Measurements from ENCODE around the gene MPZL2.

The MPZL2 gene

DNA sequence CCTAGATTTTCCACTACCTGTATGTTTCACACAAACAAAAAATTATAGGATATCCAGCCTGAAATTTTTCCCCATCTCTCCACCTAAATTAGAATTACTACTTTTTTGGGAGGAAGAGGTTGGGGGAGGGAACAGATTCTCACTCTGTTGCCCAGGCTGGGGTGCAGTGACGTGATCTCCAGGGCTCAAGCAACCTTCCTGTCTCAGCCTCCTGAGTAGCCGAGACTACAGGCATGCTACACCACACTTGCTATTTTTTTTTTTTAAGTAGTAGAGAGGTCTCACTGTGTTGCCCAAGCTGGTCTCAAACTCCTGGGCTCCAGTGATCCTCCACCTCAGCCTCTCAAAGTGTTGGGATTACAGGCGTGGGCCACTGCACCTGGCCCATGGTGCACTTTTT is 48.8 kb downstream of the MPZL2 start:
- no peaks in the 10 kb centered on the region for H3K79me2 ChIP-seq (ENCODE audit: insufficient read depth, low read length)
- no peak overlapping the region for H2AFZ ChIP-seq (ENCODE audit: low read length)
- no peaks in the 10 kb centered on the region for H3K9me2 ChIP-seq (replicated peaks; ENCODE audit: low read depth, low read length)
- no peaks in the 10 kb centered on the region for H3F3A ChIP-seq (ENCODE audit: low read depth)
- H3K27me3 ChIP-seq (ENCODE audit: insufficient read depth, low read length, poor library complexity, severe bottlenecking): peaks cover 19% of the 10 kb centered on the region
- no peak overlapping the region for H3K9ac ChIP-seq (ENCODE audit: low read depth, low read length, poor library complexity, severe bottlenecking)
- TF ChIP-seq EZH2phosphoT487 (IDR thresholded peaks at IDR 0.05; ENCODE audit: borderline replicate concordance): no peak
- TF ChIP-seq, protein P1, sequence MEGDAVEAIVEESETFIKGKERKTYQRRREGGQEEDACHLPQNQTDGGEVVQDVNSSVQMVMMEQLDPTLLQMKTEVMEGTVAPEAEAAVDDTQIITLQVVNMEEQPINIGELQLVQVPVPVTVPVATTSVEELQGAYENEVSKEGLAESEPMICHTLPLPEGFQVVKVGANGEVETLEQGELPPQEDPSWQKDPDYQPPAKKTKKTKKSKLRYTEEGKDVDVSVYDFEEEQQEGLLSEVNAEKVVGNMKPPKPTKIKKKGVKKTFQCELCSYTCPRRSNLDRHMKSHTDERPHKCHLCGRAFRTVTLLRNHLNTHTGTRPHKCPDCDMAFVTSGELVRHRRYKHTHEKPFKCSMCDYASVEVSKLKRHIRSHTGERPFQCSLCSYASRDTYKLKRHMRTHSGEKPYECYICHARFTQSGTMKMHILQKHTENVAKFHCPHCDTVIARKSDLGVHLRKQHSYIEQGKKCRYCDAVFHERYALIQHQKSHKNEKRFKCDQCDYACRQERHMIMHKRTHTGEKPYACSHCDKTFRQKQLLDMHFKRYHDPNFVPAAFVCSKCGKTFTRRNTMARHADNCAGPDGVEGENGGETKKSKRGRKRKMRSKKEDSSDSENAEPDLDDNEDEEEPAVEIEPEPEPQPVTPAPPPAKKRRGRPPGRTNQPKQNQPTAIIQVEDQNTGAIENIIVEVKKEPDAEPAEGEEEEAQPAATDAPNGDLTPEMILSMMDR (conservative IDR thresholded peaks at IDR 0.05; ENCODE audit: low read length): no peak
- H3K9me3 ChIP-seq (ENCODE audit: insufficient read depth, low read depth, low read length): no peaks in the 10 kb centered on the region
- H3K4me1 ChIP-seq (ENCODE audit: insufficient read depth, low read length, poor library complexity, severe bottlenecking): no peaks in the 10 kb centered on the region
- H3K4me3 ChIP-seq (ENCODE audit: low read length, poor library complexity, severe bottlenecking): no peak overlapping the region
- H3K36me3 ChIP-seq (ENCODE audit: insufficient read depth, low read length): no peaks in the 10 kb centered on the region
- H3K4me2 ChIP-seq (ENCODE audit: low read depth, low read length, poor library complexity, severe bottlenecking): no peak overlapping the region
- H4K20me1 ChIP-seq (ENCODE audit: insufficient read depth, low read length, poor library complexity, severe bottlenecking): no peaks in the 10 kb centered on the region

DNA sequence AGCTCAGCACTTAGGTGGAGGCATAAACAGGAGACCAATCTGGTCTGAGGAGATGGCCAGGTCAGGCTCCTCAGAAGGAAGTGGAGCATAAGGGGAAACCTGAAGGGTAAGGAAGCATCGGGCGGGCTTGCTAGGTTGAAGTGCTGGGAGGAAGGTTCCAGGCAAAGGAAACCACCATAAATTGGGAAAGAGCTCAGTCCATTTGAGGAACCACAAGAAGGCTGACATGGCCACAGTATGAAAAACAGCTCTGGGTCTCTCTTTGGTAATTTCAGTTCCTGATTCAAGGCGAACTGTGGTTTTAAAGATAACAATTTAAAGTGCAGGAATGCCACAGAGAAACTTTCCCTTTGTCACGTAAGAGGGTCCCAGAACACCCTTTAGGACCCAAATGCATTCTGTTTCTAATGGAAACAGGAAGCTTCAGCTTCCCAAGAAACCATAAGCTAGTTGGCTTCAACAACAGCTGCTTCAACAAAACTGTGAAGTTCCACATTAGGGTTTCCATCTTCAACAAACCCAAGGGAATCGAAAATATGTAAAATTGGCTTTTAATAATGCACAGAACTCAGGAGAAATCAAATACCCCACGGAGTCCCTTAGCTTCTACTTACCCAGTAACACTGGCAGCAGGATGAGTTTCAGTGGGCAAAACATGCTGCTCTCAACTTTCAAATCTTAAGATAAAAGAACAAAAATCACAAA is 49.7 kb downstream of the MPZL2 start:
- H4K20me1 ChIP-seq (ENCODE audit: insufficient read depth, low read length, poor library complexity, severe bottlenecking): no peaks in the 10 kb centered on the region
- no peaks in the 10 kb centered on the region for H3K4me1 ChIP-seq (ENCODE audit: insufficient read depth, low read length, poor library complexity, severe bottlenecking)
- H2AFZ ChIP-seq (ENCODE audit: low read length): no peak overlapping the region
- no peaks in the 10 kb centered on the region for H3K9me3 ChIP-seq (ENCODE audit: insufficient read depth, low read depth, low read length)
- no peak overlapping the region for H3K9ac ChIP-seq (ENCODE audit: low read depth, low read length, poor library complexity, severe bottlenecking)
- no peak overlapping the region for H3K4me2 ChIP-seq (ENCODE audit: low read depth, low read length, poor library complexity, severe bottlenecking)
- no peak overlapping the region for H3K4me3 ChIP-seq (ENCODE audit: low read length, poor library complexity, severe bottlenecking)
- no peaks in the 10 kb centered on the region for H3K79me2 ChIP-seq (ENCODE audit: insufficient read depth, low read length)
- H3K27me3 ChIP-seq (ENCODE audit: insufficient read depth, low read length, poor library complexity, severe bottlenecking): peaks cover 11% of the 10 kb centered on the region
- no peaks in the 10 kb centered on the region for H3K36me3 ChIP-seq (ENCODE audit: insufficient read depth, low read length)
- no peaks in the 10 kb centered on the region for H3K9me2 ChIP-seq (replicated peaks; ENCODE audit: low read depth, low read length)
- TF ChIP-seq, protein P1 (conservative IDR thresholded peaks at IDR 0.05; ENCODE audit: low read length): no peak
- TF ChIP-seq EZH2phosphoT487 (IDR thresholded peaks at IDR 0.05; ENCODE audit: borderline replicate concordance): no peak
- H3F3A ChIP-seq (ENCODE audit: low read depth): no peaks in the 10 kb centered on the region

DNA sequence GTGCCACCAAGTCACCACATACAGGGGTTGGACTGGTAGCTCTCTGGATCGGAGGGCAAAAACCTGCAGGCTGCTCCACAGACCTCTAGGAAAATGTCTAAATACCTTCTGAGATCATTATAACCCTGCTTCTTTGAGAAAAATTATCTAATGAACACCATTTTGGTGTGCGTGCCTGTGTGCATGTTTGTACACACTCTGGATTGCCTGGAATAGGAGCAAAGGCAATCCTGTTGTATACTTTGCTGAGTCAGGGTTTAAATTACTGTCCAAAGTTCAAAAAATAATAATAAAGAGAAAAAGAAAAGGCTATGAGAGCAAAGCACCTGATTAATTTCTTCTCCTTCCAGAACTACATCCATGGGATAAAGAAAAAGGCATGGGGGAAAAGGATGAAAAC is 50.3 kb downstream of the MPZL2 start:
- Histone ChIP-seq H3K4me1 (ENCODE audit: insufficient read depth, low read length, poor library complexity, severe bottlenecking) (no peaks in the 10 kb centered on the region), H3K4me2 (ENCODE audit: low read depth, low read length, poor library complexity, severe bottlenecking) (no peak overlapping the region), H3K9me2 (replicated peaks; ENCODE audit: low read depth, low read length) (no peaks in the 10 kb centered on the region), H4K20me1 (ENCODE audit: insufficient read depth, low read length, poor library complexity, severe bottlenecking) (no peaks in the 10 kb centered on the region), H3K4me3 (ENCODE audit: low read length, poor library complexity, severe bottlenecking) (no peak overlapping the region), H3F3A (ENCODE audit: low read depth) (no peaks in the 10 kb centered on the region), H3K9me3 (ENCODE audit: insufficient read depth, low read depth, low read length) (no peaks in the 10 kb centered on the region), H2AFZ (ENCODE audit: low read length) (no peak overlapping the region), H3K27me3 (ENCODE audit: insufficient read depth, low read length, poor library complexity, severe bottlenecking) (peaks cover 8% of the 10 kb centered on the region), H3K79me2 (ENCODE audit: insufficient read depth, low read length) (no peaks in the 10 kb centered on the region), H3K36me3 (ENCODE audit: insufficient read depth, low read length) (no peaks in the 10 kb centered on the region), H3K9ac (ENCODE audit: low read depth, low read length, poor library complexity, severe bottlenecking) (no peak overlapping the region)
- no peak for TF ChIP-seq EZH2phosphoT487 (IDR thresholded peaks at IDR 0.05; ENCODE audit: borderline replicate concordance)
- TF ChIP-seq, protein P1 (conservative IDR thresholded peaks at IDR 0.05; ENCODE audit: low read length): no peak

All from Loucy (cell line).